PC-3 (cell line): ENCODE data around the gene SEC23A. TPM values are rescaled to one million over a fixed set of nuclear protein-coding genes. Genes with fewer than 3 reads are reported as not detected.

Experiments used
- ATAC-seq: fragments of 200-7000 bp; cut with Tn5 transposase; 2 replicates; pipeline ENCODE4 v1.9.1; 2020; ENCODE audit warnings: mild to moderate bottlenecking, moderate library complexity
- BruUV-seq: library from RNA; stranded (reverse); fragments of 400-500 nt; replicated peaks from 2 replicates; lab custom pipeline; 2021; lab: Mats Ljungman, UMichigan
- CTCF ChIA-PET: fragments of 300-600 bp; sonication (Branson Sonifier 250); formaldehyde crosslinking; loops from one replicate; lab custom pipeline; 2022; ENCODE audit warnings: antibody characterized with exemption; lab: Charles Lee
- POLR2A ChIA-PET: fragments of 300-600 bp; sonication (Branson Sonifier 250); formaldehyde crosslinking; loops from one replicate; lab custom pipeline; 2022; ENCODE audit warnings: antibody characterized with exemption; ENCODE audit not compliant: unreplicated experiment; lab: Charles Lee
- DNase-seq: peaks from one replicate; pipeline ENCODE4 v3.0.0-alpha.2; 2015
- H2AFZ ChIP-seq: fragments of 300-600 bp; sonication (generic); 2 replicates; pipeline ENCODE4 v1.6.0; 2016; ENCODE audit warnings: antibody characterized with exemption, low read length
- H3F3A ChIP-seq: fragments of 300-600 bp; sonication (generic); one replicate; pipeline ENCODE4 v1.6.0; 2017; ENCODE audit warnings: antibody characterized with exemption, low read length, control low read depth, mild to moderate bottlenecking; ENCODE audit not compliant: unreplicated experiment
- H3K27ac ChIP-seq: fragments of 300-600 bp; sonication (generic); 2 replicates; pipeline ENCODE4 v1.5.1; 2016; ENCODE audit warnings: mild to moderate bottlenecking, low read length
- H3K27me3 ChIP-seq: fragments of 300-600 bp; sonication (generic); 2 replicates; pipeline ENCODE4 v1.6.1; 2016; ENCODE audit warnings: low read length, mixed read lengths
- H3K36me3 ChIP-seq: fragments of 300-600 bp; sonication (generic); 2 replicates; pipeline ENCODE4 v1.6.1; 2016; ENCODE audit warnings: low read depth, mixed run types, low read length, mixed read lengths
- H3K4me1 ChIP-seq: fragments of 300-600 bp; sonication (generic); 2 replicates; pipeline ENCODE4 v1.5.1; 2016; ENCODE audit warnings: low read length; ENCODE audit not compliant: insufficient read depth
- H3K4me2 ChIP-seq: fragments of 300-600 bp; sonication (generic); 2 replicates; pipeline ENCODE4 v1.6.0; 2016; ENCODE audit warnings: low read length
- H3K4me3 ChIP-seq: fragments of 300-600 bp; sonication (generic); 2 replicates; pipeline ENCODE4 v1.5.1; 2016; ENCODE audit warnings: mild to moderate bottlenecking, low read length, mixed read lengths
- H3K79me2 ChIP-seq: fragments of 300-600 bp; sonication (generic); 2 replicates; pipeline ENCODE4 v1.6.1; 2017; ENCODE audit warnings: low read length, mixed read lengths
- H3K9ac ChIP-seq: fragments of 300-600 bp; sonication (generic); 2 replicates; pipeline ENCODE4 v1.6.0; 2016; ENCODE audit warnings: mild to moderate bottlenecking, low read length
- H3K9me2 ChIP-seq: fragments of 300-600 bp; sonication (generic); replicated peaks from 2 replicates; pipeline ENCODE4 v1.6.1; 2016; ENCODE audit warnings: mixed run types, low read length, mixed read lengths
- H3K9me3 ChIP-seq: fragments of 300-600 bp; sonication (generic); 2 replicates; pipeline ENCODE4 v1.6.1; 2016; ENCODE audit warnings: low read length, mixed read lengths
- H4K20me1 ChIP-seq: fragments of 300-600 bp; sonication (generic); 2 replicates; pipeline ENCODE4 v1.6.1; 2016; ENCODE audit warnings: low read length, mixed read lengths
- EZH2 ChIP-seq: fragments of 300-600 bp; sonication (generic); IDR thresholded peaks from one replicate; pipeline ENCODE4 v1.6.1; 2017; ENCODE audit warnings: antibody characterized with exemption, mild to moderate bottlenecking, low read length; ENCODE audit not compliant: unreplicated experiment
- EZH2phosphoT487 ChIP-seq: fragments of 300-600 bp; sonication (generic); IDR thresholded peaks from 2 replicates; pipeline ENCODE4 v1.6.1; 2018; ENCODE audit warnings: mild to moderate bottlenecking, antibody characterized with exemption, low read length, borderline replicate concordance
- intact Hi-C: fragments of 100-400 bp; cut with micrococcal nuclease; formaldehyde crosslinking; loops from 2 replicates; pipeline ENCODE4 v1.9.0; 2023
- total RNA-seq: library from RNA; depleted of rRNA; stranded (reverse); fragments of >200 nt; gene quantifications from 2 replicates; pipeline ENCODE4 v1.2.3, GENCODE V29; 2014
- TF ChIP-seq, protein P1 (sequence below): fragments of 300-600 bp; sonication (generic); conservative IDR thresholded peaks from 2 replicates; pipeline ENCODE4 v1.5.1; 2017; ENCODE audit warnings: antibody characterized with exemption, low read depth, mild to moderate bottlenecking, low read length

SEC23A gene
- total RNA-seq, 1 experiment from 2014 or later, result 67.0 TPM

DNA sequence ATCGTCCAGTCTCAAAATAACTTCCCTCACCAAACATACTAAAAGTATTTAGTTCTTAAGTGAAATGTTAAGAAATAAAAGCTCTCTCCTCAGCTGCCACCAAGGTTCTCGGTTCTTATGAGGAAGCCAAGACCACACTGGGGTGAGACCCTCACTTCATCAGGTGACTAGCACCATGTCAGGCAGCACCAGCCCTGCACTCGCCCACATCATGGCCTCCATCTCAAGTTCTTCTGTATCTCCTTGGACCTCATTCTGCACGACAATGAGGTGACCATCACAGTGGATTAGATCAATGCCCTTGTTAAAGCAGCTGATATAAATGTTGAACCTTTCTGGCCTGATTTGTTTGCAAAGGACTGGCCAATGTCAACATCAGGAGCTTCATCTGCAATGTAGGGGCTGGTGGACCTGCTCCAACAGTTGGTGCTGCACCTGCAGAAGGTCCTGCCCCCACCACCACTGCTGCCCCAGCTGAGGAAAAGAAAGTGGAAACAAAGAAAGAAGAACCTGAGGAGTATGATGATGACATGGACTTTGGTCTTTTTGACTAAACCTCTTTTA is 12.4 kb downstream of the SEC23A start:
- 0 out of 2 replicates have a peak, but pooled peaks cover 9% of the 10 kb centered on the region for H4K20me1 ChIP-seq
- ATAC-seq (no peak), DNase-seq (no peak)
- no peaks in the 10 kb centered on the region for H3K9me3 ChIP-seq
- H3K4me1 ChIP-seq, result no peaks in the 10 kb centered on the region
- ChIA-PET POLR2A (interaction anchor here (0.7 kb wide), 1 partner anchor 95 kb away, joined by 3 read pairs; no protein-coding TSS in a partner anchor), CTCF (no interaction called here)
- H3K79me2 ChIP-seq, result no peaks in the 10 kb centered on the region
- no peaks in the 10 kb centered on the region for H3F3A ChIP-seq
- H2AFZ ChIP-seq, result no peak overlapping the region
- intact Hi-C loops, result no loop called here
- no peak for TF ChIP-seq EZH2
- no peak for TF ChIP-seq EZH2phosphoT487
- TF ChIP-seq, protein P1, sequence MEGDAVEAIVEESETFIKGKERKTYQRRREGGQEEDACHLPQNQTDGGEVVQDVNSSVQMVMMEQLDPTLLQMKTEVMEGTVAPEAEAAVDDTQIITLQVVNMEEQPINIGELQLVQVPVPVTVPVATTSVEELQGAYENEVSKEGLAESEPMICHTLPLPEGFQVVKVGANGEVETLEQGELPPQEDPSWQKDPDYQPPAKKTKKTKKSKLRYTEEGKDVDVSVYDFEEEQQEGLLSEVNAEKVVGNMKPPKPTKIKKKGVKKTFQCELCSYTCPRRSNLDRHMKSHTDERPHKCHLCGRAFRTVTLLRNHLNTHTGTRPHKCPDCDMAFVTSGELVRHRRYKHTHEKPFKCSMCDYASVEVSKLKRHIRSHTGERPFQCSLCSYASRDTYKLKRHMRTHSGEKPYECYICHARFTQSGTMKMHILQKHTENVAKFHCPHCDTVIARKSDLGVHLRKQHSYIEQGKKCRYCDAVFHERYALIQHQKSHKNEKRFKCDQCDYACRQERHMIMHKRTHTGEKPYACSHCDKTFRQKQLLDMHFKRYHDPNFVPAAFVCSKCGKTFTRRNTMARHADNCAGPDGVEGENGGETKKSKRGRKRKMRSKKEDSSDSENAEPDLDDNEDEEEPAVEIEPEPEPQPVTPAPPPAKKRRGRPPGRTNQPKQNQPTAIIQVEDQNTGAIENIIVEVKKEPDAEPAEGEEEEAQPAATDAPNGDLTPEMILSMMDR, result no peak
- no peak overlapping the region for H3K9ac ChIP-seq
- H3K9me2 ChIP-seq, result no peaks in the 10 kb centered on the region
- H3K27me3 ChIP-seq, result no peaks in the 10 kb centered on the region
- no peak overlapping the region for H3K4me3 ChIP-seq
- H3K36me3 ChIP-seq, result peaks cover 40% of the 10 kb centered on the region
- no peak overlapping the region for H3K27ac ChIP-seq
- H3K4me2 ChIP-seq, result no peak overlapping the region
- BruUV-seq, result no TSS peak

DNA sequence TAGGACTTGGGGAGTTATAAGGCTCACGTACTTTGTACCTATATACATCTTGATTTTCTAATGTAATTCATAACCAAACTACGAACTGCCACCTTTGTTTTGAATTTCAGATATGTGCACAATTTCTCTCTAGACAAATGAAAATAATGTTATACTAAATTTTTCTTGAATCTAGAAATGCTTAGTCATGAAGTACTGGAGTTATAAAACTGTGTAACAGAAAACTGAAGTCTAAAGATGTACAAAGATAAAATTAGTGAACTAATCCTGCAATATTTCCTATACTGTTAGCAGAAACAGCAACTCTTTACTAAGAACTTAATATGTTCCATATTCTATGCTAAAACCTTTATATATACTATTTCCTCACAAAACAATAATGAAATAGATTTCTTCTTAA is 15.5 kb downstream of the SEC23A start:
- no TSS peak for BruUV-seq
- Histone ChIP-seq H4K20me1 (0 out of 2 replicates have a peak, but pooled peaks cover 3% of the 10 kb centered on the region), H3K36me3 (peaks cover 44% of the 10 kb centered on the region), H3K9me3 (no peaks in the 10 kb centered on the region), H2AFZ (no peak overlapping the region), H3K27ac (no peak overlapping the region), H3K4me3 (no peak overlapping the region), H3K4me2 (no peak overlapping the region), H3K4me1 (no peaks in the 10 kb centered on the region), H3K9ac (no peak overlapping the region), H3K79me2 (no peaks in the 10 kb centered on the region), H3F3A (no peaks in the 10 kb centered on the region), H3K27me3 (no peaks in the 10 kb centered on the region), H3K9me2 (no peaks in the 10 kb centered on the region)
- ATAC-seq, result no peak
- TF ChIP-seq EZH2phosphoT487 (no peak), EZH2 (no peak)
- TF ChIP-seq, protein P1, result no peak
- intact Hi-C loops, result no loop called here
- POLR2A ChIA-PET, result no interaction called here
- DNase-seq, result no peak
- CTCF ChIA-PET, result no interaction called here

DNA sequence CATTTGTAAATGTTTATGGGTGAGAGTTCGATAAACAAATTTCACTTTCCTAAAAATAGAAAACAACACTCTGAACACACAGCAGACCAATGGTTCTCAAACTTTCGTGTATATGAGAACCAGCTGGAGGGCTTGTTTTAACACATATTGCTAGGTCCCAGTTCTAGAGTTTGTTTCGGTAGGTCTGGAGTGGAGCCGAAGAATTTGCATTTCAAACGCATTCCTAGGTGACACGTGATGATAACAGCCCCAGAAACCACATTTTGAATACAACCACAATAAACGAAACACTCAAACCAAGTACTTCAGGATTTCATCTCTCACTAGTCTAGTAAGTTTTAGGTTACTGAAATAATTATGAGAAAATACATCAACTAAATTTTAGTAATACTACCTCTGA is 17.1 kb downstream of the SEC23A start:
- no peak overlapping the region for H2AFZ ChIP-seq
- ATAC-seq, result no peak
- ChIA-PET POLR2A (no interaction called here), CTCF (no interaction called here)
- H3K9me2 ChIP-seq, result no peaks in the 10 kb centered on the region
- H3K9me3 ChIP-seq, result no peaks in the 10 kb centered on the region
- no peak overlapping the region for H3K27ac ChIP-seq
- DNase-seq, result no peak
- H3K27me3 ChIP-seq, result no peaks in the 10 kb centered on the region
- no peak overlapping the region for H3K4me3 ChIP-seq
- no peaks in the 10 kb centered on the region for H3K4me1 ChIP-seq
- H3K4me2 ChIP-seq, result no peak overlapping the region
- no peaks in the 10 kb centered on the region for H3F3A ChIP-seq
- TF ChIP-seq EZH2, result no peak
- no peak for TF ChIP-seq EZH2phosphoT487
- TF ChIP-seq, protein P1, result no peak
- BruUV-seq, result no TSS peak
- 0 out of 2 replicates have a peak, but pooled peaks cover 3% of the 10 kb centered on the region for H4K20me1 ChIP-seq
- no peaks in the 10 kb centered on the region for H3K79me2 ChIP-seq
- intact Hi-C loops, result no loop called here
- peaks cover 33% of the 10 kb centered on the region for H3K36me3 ChIP-seq
- H3K9ac ChIP-seq, result no peak overlapping the region
